Medulla oblongata (tissue), 1 donor: ENCODE data around the gene DDAH1.
A peak's percentile ranks its signal among the peaks of the same experiment; 100 is the strongest.
"Not testable (repeated sequence)": the region's sequence is repeated elsewhere in the genome, so short reads cannot be mapped to it uniquely, and the experiment has no call there.

ENCODE experiments used
- DNase-seq: peaks from one replicate; pipeline ENCODE4 v3.0.0-alpha.2; 2015; ENCODE audit errors: extremely low spot score

The DDAH1 gene

GRCh38 chr1:85470130-85470529 lies 5.2 kb upstream of the DDAH1 start:
- not testable (repeated sequence) for DNase-seq

GRCh38 chr1:85467929-85468540 lies 3.1 kb upstream of the DDAH1 start:
- no peak for DNase-seq

GRCh38 chr1:85467036-85467435 lies 2.1 kb upstream of the DDAH1 start:
- DNase-seq, result no peak

GRCh38 chr1:85465786-85466134 lies 801 bp upstream of the DDAH1 start:
- DNase-seq, result peak; percentile 30

GRCh38 chr1:85464497-85465098 lies 361 bp downstream of the DDAH1 start:
- DNase-seq, result peak; percentile 38

GRCh38 chr1:85463731-85464496 lies 1.0 kb downstream of the DDAH1 start:
- peak; percentile 37 for DNase-seq

GRCh38 chr1:85462931-85463649 lies 1.9 kb downstream of the DDAH1 start:
- DNase-seq, result no peak

GRCh38 chr1:85461216-85461918 lies 3.6 kb downstream of the DDAH1 start:
- no peak for DNase-seq

- no peak for DNase-seq
Observed at GRCh38 chr1:85460555-85461088, 4.3 kb downstream of the DDAH1 start.

- peak; percentile 25 for DNase-seq
Observed at GRCh38 chr1:85459290-85459689, 5.7 kb downstream of the DDAH1 start.

- no peak for DNase-seq
Observed at GRCh38 chr1:85454214-85454613, 10.7 kb downstream of the DDAH1 start.

GRCh38 chr1:85453640-85454194 lies 11.2 kb downstream of the DDAH1 start:
- DNase-seq, result no peak

- DNase-seq, result no peak
Observed at GRCh38 chr1:85452948-85453347, 12.0 kb downstream of the DDAH1 start.

GRCh38 chr1:85451236-85451830 lies 13.6 kb downstream of the DDAH1 start:
- no peak for DNase-seq

- no peak for DNase-seq
Observed at GRCh38 chr1:85450832-85451231, 14.1 kb downstream of the DDAH1 start.

GRCh38 chr1:85449356-85449755 lies 15.6 kb downstream of the DDAH1 start:
- peak; percentile 28 for DNase-seq

- no peak for DNase-seq
Observed at GRCh38 chr1:85448358-85448757, 16.6 kb downstream of the DDAH1 start.

GRCh38 chr1:85447006-85447943 lies 17.7 kb downstream of the DDAH1 start:
- no peak for DNase-seq

GRCh38 chr1:85445906-85446305 lies 19.1 kb downstream of the DDAH1 start:
- DNase-seq, result no peak

GRCh38 chr1:85444381-85444780 lies 20.6 kb downstream of the DDAH1 start:
- no peak for DNase-seq
